Measurements from ENCODE around the gene EBNA1BP2. TPM values are rescaled to one million over a fixed set of nuclear protein-coding genes. Genes with fewer than 3 reads are reported as not detected.
"Not testable (repeated sequence)": the region's sequence is repeated elsewhere in the genome, so short reads cannot be mapped to it uniquely, and the experiment has no call there.

Gene EBNA1BP2
- total and polyA plus RNA-seq, 11 donors: 22.8 to 166 (median 29.2) TPM

DNA sequence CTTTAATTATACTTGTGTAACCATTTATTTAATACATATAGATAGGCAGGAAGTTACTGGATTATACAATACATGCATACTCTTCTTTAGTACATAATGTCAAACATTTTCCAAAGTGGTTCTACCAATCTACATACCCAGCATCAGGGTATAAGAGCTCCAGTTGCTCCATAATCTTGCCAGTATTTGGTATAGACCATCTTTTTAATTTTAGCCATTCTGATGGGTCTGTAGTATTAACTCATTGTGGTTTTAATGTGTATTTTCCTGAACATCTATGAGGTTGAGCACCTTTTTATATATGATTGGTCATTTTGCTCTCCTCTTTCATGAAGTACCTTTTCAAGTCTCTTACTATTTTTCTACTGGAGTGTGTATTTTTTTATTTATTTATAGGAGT, 32.1 kb downstream of the EBNA1BP2 start:
- TF ChIP-seq, protein P1, sequence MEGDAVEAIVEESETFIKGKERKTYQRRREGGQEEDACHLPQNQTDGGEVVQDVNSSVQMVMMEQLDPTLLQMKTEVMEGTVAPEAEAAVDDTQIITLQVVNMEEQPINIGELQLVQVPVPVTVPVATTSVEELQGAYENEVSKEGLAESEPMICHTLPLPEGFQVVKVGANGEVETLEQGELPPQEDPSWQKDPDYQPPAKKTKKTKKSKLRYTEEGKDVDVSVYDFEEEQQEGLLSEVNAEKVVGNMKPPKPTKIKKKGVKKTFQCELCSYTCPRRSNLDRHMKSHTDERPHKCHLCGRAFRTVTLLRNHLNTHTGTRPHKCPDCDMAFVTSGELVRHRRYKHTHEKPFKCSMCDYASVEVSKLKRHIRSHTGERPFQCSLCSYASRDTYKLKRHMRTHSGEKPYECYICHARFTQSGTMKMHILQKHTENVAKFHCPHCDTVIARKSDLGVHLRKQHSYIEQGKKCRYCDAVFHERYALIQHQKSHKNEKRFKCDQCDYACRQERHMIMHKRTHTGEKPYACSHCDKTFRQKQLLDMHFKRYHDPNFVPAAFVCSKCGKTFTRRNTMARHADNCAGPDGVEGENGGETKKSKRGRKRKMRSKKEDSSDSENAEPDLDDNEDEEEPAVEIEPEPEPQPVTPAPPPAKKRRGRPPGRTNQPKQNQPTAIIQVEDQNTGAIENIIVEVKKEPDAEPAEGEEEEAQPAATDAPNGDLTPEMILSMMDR (IDR thresholded peaks at IDR 0.05): no peak
- no peak for TF ChIP-seq POLR2A (IDR thresholded peaks at IDR 0.05)
- H3K27me3 ChIP-seq: peaks cover 0 to 3% (median 0%) of the 10 kb centered on the region in 9 donors

DNA sequence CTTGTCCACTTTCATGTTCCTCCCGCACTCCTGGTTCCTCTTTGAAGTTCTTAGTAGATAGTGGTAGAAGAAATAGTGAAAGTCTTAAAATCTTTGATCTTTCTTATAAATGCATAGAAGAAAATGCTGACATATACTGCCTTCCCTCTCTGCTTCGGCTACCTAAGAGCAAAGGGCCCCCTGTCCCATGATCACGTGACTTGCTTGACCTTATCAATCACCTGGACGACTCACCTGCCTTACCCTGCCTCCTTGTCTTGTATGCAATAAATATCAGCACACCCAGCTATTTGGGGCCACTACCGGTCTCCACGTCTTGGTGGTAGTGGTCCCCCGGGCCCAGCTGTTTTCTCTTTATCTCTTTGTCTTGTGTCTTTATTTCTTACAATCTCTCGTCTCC, 32.8 kb downstream of the EBNA1BP2 start:
- Histone ChIP-seq H3K4me1 (peaks cover 0 to 11% (median 0%) of the 10 kb centered on the region in 12 donors), H3K9me3 (peaks cover 0 to 15% (median 8%) of the 10 kb centered on the region in 12 donors)
- intact Hi-C loops (cut with DNase I); ATAC-seq; H3K27ac ChIP-seq; H3K36me3 ChIP-seq; H3K4me3 ChIP-seq; H3K27me3 ChIP-seq; DNase-seq: not testable (repeated sequence)
- WGBS, 4 donors: 88 to 93% (median 91%) methylated on average over 8 of the region's 8 CpGs

More for the DNA sequence above, 32.1 kb downstream of the EBNA1BP2 start:
- DNase-seq: no peak
- Histone ChIP-seq H3K36me3 (no peaks in the 10 kb centered on the region), H3K27ac (no peak overlapping the region), H3K4me1 (peaks cover 0 to 11% (median 0%) of the 10 kb centered on the region in 12 donors), H3K9me3 (peaks cover 0 to 15% (median 8%) of the 10 kb centered on the region in 12 donors), H3K4me3 (no peak overlapping the region)
- intact Hi-C loops (cut with DNase I): no loop called here
- ATAC-seq: no peak

DNA sequence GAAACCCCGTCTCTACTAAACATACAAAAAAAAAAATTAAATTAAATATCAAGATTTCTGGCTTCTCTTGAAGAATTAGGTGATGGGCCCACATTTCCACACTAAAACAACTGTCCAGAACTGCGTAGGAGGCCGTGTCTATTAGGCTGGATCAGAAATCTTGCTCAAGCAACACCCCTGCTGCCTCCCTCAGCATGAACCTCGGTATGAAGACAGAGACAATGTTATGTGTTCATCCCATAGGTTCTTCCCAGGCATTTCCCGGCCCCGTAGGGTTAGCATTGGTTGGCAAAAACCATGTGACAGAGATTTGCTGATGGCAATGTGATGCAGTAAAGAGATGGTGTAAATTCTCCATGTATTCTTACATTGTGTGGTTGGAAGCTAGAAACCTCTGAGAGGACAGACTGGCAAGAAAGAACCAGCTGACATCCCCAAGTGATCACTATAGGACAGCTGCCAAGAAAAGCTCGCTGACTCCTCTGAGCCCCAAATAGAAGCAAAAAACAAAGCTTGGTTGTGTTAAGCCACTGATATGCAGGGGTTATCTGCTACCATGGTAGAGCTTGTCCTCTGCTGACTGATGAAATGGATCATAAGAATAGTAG, 34.5 kb downstream of the EBNA1BP2 start:
- H3K36me3 ChIP-seq: no peaks in the 10 kb centered on the region
- H3K9me3 ChIP-seq: peaks cover 0 to 15% (median 8%) of the 10 kb centered on the region in 12 donors
- peak overlapping the region in 9 of 12 donors; percentile 2 to 64 (median 36) for H3K27ac ChIP-seq
- DNase-seq (peak in 3 of 5 donors; percentile 29 to 36 (median 34)), ATAC-seq (peak; percentile 90 to 96 (median 94))
- intact Hi-C loops (cut with DNase I): no loop called here
- TF ChIP-seq, protein P1 (IDR thresholded peaks at IDR 0.05): no peak
- no peak for TF ChIP-seq POLR2A (IDR thresholded peaks at IDR 0.05)
- H3K27me3 ChIP-seq: no peaks in the 10 kb centered on the region
- 62 to 77% (median 69%) methylated on average over 7 of the region's 7 CpGs for WGBS, 4 donors
- no peak overlapping the region for H3K4me3 ChIP-seq
- H3K4me1 ChIP-seq: peaks cover 0 to 11% (median 0%) of the 10 kb centered on the region in 12 donors

DNA sequence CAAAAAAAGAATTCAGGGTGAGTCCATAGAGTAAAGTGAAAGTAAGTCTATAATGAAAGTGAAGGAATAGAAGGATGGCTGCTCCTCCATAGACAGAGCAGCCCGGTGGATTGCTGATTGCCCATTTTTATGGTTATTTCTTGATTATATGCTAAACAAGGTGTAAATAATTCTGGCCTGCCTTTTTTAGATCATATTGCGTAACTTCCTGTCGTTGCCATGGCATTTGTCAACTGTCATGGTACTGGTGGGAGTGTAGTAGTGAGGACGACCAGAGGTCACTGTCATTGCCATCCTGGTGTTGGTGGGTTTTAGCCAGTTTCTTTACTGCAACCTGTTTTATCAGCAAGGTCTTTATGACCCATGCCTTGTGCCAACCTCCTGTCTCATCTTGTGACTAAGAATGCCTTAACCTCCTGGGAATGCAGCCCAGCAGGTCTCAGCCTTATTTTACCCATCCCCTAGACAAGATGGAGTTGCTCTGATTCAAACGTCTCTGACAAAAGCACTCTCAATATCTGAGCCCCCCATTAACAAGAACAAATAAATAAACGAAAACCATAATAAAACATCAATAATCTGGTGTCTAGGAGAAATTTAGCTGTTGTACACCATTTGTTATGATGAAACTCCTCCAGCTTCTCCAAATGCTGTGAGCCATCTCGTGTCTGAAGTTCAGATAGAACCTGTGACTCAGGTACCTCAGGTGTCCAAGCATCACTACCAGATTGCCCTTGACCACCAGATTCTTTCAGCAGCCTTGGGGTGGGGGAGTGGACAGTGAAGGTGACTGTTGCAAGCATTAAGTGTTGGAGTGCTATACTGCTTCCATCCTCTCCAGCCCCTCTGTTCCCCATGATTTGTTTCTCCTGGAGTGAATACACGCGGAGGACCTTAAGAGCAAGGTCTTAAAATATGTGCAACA, 36.0 kb downstream of the EBNA1BP2 start:
- ATAC-seq (no peak), DNase-seq (no peak)
- peaks cover 0 to 4% (median 0%) of the 10 kb centered on the region in 9 donors for H3K27me3 ChIP-seq
- peaks cover 0 to 11% (median 0%) of the 10 kb centered on the region in 12 donors for H3K4me1 ChIP-seq
- H3K9me3 ChIP-seq: peaks cover 0 to 15% (median 8%) of the 10 kb centered on the region in 12 donors
- H3K36me3 ChIP-seq: no peaks in the 10 kb centered on the region
- 74 to 83% (median 78%) methylated on average over 9 of the region's 9 CpGs for WGBS, 4 donors
- H3K4me3 ChIP-seq: no peak overlapping the region
- peak overlapping the region in 1 of 12 donors; percentile 8 for H3K27ac ChIP-seq
- TF ChIP-seq, protein P1 (IDR thresholded peaks at IDR 0.05): no peak
- no peak for TF ChIP-seq POLR2A (IDR thresholded peaks at IDR 0.05)
- intact Hi-C loops (cut with DNase I): no loop called here
